Stomach (tissue), 9 donors: ENCODE results near the gene DBN1. TPM values are rescaled to one million over a fixed set of nuclear protein-coding genes. Genes with fewer than 3 reads are reported as not detected.

Source experiments
- DNase-seq, 2 donors: peaks; one replicate each; pipeline versions ENCODE4 v3.0.0 to v3.0.0-alpha.2; 2013 to 2019
- H3K27ac ChIP-seq, 5 donors: fragments of 200-600 bp in 4 of 5; sonication (generic) in 4 of 5; one replicate each; pipeline ENCODE4 v1.5.1; 2013 to 2019; ENCODE audit warnings: mild to moderate bottlenecking in 1 of 5, moderate library complexity in 1 of 5
- H3K27me3 ChIP-seq, 3 donors: fragments of 200-600 bp; sonication (generic); one replicate each; pipeline ENCODE4 v1.5.1; 2017 to 2019; ENCODE audit warnings: mixed run types in 1 of 3
- H3K36me3 ChIP-seq, 4 donors: fragments of 200-600 bp; sonication (generic); 1 replicate in 3 of 4; 2 replicates in 1 of 4; pipeline ENCODE4 v1.5.1; 2016 to 2019
- H3K4me1 ChIP-seq, 4 donors: fragments of 200-600 bp; sonication (generic); one replicate each; pipeline ENCODE4 v1.5.1; 2016 to 2019
- H3K4me3 ChIP-seq, 4 donors: fragments of 200-600 bp; sonication (generic) in 3 of 4; one replicate each; pipeline ENCODE4 v1.5.1; 2016 to 2019; ENCODE audit warnings: mild to moderate bottlenecking in 1 of 4
- H3K9me3 ChIP-seq, 4 donors: fragments of 200-600 bp; sonication (generic); one replicate each; pipeline ENCODE4 v1.5.1; 2016 to 2019
- EP300 ChIP-seq: sonication (generic); formaldehyde crosslinking; IDR thresholded peaks from one replicate; pipeline ENCODE4 v1.6.1; 2017; ENCODE audit warnings: antibody characterized with exemption
- POLR2A ChIP-seq, 4 donors: fragments of 450-650 bp; IDR thresholded peaks; one replicate each; pipeline ENCODE4 v1.6.1; 2016; ENCODE audit warnings: antibody characterized with exemption in 4 of 4, control low read depth in 2 of 4, mild to moderate bottlenecking in 1 of 4, moderate library complexity in 1 of 4
- POLR2AphosphoS5 ChIP-seq, 3 donors: sonication (generic); formaldehyde crosslinking; IDR thresholded peaks; one replicate each; pipeline ENCODE4 v1.6.1; 2016; ENCODE audit warnings: antibody characterized with exemption in 3 of 3
- WGBS, 5 donors: extraction: QIAGEN DNeasy Blood & Tissue Kit in 3 of 5; methylation state at CpG; one replicate each; pipeline versions ENCODE4 v1.1.5 to v1.1.7; 2013 to 2018; 5-methylcytosine and 5-hydroxymethylcytosine counted together
- intact Hi-C: fragments of 100-400 bp; cut with DNase I; formaldehyde crosslinking; loops from one replicate; pipeline ENCODE4 v1.15.1; 2023; ENCODE audit warnings: low total_unique reads
- polyA plus RNA-seq, 3 donors: library from polyadenylated mRNA; stranded (reverse); fragments of 200-250 nt; gene quantifications; one replicate each; pipeline ENCODE4 v1.2.3, GENCODE V29; 2013
- total RNA-seq, 5 donors: library from RNA; depleted of rRNA; stranded (reverse); fragments of >200 nt; gene quantifications; one replicate each; pipeline versions ENCODE4 v1.1.0 to v1.2.3, GENCODE V29; 2014 to 2016
- TF ChIP-seq, protein P1 (sequence below), 7 experiments: fragments of 450-650 bp in 4 of 7; fragments of 200-600 bp in 3 of 7; sonication (generic) in 3 of 7; IDR thresholded peaks; one replicate each; pipeline ENCODE4 v1.5.1; 2016 to 2019; ENCODE audit warnings: antibody characterized with exemption in 7 of 7, control low read depth in 2 of 7, mild to moderate bottlenecking in 1 of 7
- donor health status: healthy with polysubstance abuse.
- donor health status: Bipolar disorder and iron deficiency.
- donor health status: healthy.

Gene DBN1
- total and polyA plus RNA-seq, 8 donors: 14.7 to 78.1 (median 36.5) TPM

DNA sequence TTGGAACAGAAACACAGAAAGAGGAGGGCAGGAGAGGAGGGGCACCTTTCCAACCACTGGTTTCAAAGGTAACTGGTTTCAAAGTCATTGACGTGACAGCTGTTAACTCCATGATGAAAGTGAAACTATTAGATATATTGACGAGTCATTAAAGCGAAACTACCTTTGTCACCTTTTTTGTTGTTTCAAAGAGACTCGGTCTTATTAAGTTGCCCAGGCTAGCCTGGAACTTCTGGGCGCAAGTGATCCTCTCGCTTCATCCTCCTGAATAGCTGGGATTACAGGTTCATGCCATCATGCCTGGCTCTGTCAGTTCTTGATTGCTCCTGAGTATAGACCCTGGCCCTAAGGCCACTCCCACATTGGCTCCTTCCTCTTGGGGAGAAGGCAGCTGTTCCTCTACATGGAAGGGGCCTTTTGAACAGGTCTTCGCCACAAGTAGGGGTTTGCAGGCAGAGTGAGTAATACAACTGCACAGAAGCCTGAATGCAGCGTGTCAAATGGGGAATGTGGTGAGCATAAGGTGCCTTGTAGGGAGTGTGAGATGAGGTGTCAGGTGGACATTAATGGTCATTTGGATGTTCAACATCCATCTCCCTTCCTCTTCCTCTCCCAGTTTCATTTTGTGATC, 60.7 kb downstream of the DBN1 start:
- intact Hi-C loops: no loop called here
- WGBS, 5 donors: 60 to 72% (median 63%) methylated on average over 8 of the region's 8 CpGs
- Histone ChIP-seq H3K9me3 (no peaks in the 10 kb centered on the region), H3K4me1 (peaks cover 0 to 6% (median 0%) of the 10 kb centered on the region in 4 donors), H3K36me3 (no peaks in the 10 kb centered on the region), H3K4me3 (no peak overlapping the region), H3K27ac (peak overlapping the region in 1 of 5 donors; percentile 60), H3K27me3 (no peaks in the 10 kb centered on the region)
- TF ChIP-seq, protein P1, sequence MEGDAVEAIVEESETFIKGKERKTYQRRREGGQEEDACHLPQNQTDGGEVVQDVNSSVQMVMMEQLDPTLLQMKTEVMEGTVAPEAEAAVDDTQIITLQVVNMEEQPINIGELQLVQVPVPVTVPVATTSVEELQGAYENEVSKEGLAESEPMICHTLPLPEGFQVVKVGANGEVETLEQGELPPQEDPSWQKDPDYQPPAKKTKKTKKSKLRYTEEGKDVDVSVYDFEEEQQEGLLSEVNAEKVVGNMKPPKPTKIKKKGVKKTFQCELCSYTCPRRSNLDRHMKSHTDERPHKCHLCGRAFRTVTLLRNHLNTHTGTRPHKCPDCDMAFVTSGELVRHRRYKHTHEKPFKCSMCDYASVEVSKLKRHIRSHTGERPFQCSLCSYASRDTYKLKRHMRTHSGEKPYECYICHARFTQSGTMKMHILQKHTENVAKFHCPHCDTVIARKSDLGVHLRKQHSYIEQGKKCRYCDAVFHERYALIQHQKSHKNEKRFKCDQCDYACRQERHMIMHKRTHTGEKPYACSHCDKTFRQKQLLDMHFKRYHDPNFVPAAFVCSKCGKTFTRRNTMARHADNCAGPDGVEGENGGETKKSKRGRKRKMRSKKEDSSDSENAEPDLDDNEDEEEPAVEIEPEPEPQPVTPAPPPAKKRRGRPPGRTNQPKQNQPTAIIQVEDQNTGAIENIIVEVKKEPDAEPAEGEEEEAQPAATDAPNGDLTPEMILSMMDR (IDR thresholded peaks at IDR 0.05): no peak
- TF ChIP-seq POLR2AphosphoS5 (IDR thresholded peaks at IDR 0.05) (no peak), POLR2A (IDR thresholded peaks at IDR 0.05) (no peak)
- no peak for DNase-seq

DNA sequence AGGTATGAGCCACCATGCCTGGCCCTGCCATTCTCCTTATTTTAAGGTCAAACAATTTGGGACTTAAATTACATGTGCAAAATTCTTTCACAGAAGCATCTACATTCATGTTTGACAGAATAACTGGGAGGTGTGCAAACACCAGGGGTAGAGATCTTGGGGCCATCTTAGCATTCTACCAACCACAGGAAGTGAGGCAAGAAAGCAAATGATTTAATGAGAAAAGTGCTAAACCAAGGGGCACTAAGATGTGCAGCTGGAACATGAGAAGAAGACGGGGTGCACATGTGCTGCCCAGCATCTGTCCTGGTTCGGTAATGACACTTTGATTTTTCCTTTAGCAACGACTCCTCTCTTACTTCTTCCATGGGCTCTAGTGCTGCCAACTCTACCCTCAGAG, 62.9 kb downstream of the DBN1 start:
- H3K9me3 ChIP-seq: no peaks in the 10 kb centered on the region
- no peak overlapping the region for H3K4me3 ChIP-seq
- H3K27ac ChIP-seq: no peak overlapping the region
- 74 to 82% (median 79%) methylated on average over 3 of the region's 3 CpGs for WGBS, 5 donors
- no peak for DNase-seq
- no peaks in the 10 kb centered on the region for H3K36me3 ChIP-seq
- H3K4me1 ChIP-seq: peaks cover 0 to 3% (median 0%) of the 10 kb centered on the region in 4 donors
- TF ChIP-seq EP300 (no peak), POLR2AphosphoS5 (IDR thresholded peaks at IDR 0.05) (no peak), POLR2A (IDR thresholded peaks at IDR 0.05) (no peak)
- TF ChIP-seq, protein P1 (IDR thresholded peaks at IDR 0.05): no peak
- intact Hi-C loops: no loop called here
- no peaks in the 10 kb centered on the region for H3K27me3 ChIP-seq

DNA sequence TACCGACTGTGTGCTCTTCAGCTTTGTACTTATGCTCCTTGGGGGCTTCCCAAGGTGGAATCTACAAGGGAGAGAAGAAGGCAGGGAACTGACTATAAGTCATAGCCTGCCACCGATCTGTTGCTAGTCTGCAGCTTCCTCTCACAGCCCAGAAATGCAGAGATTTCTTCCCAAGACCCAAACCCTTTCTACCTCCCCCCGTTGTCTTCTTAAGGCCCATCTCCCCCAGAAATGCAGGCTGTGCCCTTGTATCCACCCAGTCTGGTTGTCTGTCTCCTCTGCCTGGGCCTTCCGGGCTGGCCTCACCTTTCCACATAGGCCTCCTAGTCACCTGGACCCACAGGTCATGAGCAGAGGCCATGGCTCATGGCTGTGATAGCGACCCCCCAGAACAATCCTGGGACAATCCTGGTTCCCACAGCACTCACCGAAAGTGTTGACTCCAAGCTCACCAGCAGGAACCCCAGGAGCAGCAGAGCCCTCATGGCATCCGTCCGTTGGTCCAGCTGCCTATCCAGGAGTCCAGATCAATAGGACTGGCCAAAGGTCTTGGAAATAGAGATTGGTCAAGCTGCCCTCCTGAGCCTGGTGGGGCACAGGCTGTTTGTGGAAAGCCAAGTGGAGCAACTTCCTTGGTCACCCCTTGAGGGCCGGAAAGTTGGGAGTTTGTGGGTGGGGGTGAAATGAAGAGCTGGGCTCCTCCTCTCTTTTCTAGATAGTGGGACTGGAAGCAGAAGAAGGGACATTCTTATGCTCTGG, 64.2 kb downstream of the DBN1 start, which contains the start of gene F12:
Gene F12 (minus strand): TSS at position 522 of the 759 bp plus-strand sequence. CDS start 37 bp downstream, at position 485.
- 87 to 92% (median 90%) methylated on average over 9 of the region's 9 CpGs for WGBS, 5 donors
- intact Hi-C loops: no loop called here
- H3K4me3 ChIP-seq: no peak within 1 kb of the TSS

More for the DNA sequence above, 64.2 kb downstream of the DBN1 start, which contains the start of gene F12:
- no peak for DNase-seq
- Histone ChIP-seq H3K36me3 (no peaks in the 10 kb centered on the region), H3K27ac (no peak within 1 kb of the TSS), H3K4me1 (peaks cover under 1 to 16% (median 9%) of the 10 kb centered on the region in 4 donors), H3K27me3 (peaks cover 0 to 9% (median 0%) of the 10 kb centered on the region in 3 donors), H3K9me3 (no peaks in the 10 kb centered on the region)
- TF ChIP-seq EP300 (no peak), POLR2AphosphoS5 (IDR thresholded peaks at IDR 0.05) (no peak), POLR2A (IDR thresholded peaks at IDR 0.05) (no peak)
- TF ChIP-seq, protein P1 (IDR thresholded peaks at IDR 0.05): no peak

Other genes starting within 250 kb of the DBN1 start
- 10 to 100 TPM in 4 of 5 donors, 1 to 10 TPM in 1; 1.8 to 87.2 (median 12.3) TPM for gene RAB24, start 169.9 kb downstream of the DBN1 start, total RNA-seq
- gene RAB24, start 169.9 kb downstream of the DBN1 start, polyA plus RNA-seq: 10 to 100 TPM; 31.5 to 65.3 (median 33.7) TPM
- 100 to 1,000 TPM in 3 of 5 donors, 10 to 100 TPM in 2; 82.4 to 201 (median 127) TPM for gene PRELID1, start 169.8 kb downstream of the DBN1 start, total RNA-seq
- gene PRELID1, start 169.8 kb downstream of the DBN1 start, polyA plus RNA-seq: 100 to 1,000 TPM; 140 to 177 (median 171) TPM
- 10 to 100 TPM in 4 of 5 donors, 1 to 10 TPM in 1; 6.8 to 86.9 (median 25.0) TPM for gene MXD3, start 161.7 kb downstream of the DBN1 start, total RNA-seq
- gene MXD3, start 161.7 kb downstream of the DBN1 start, polyA plus RNA-seq: 10 to 100 TPM in 2 of 3 donors, 1 to 10 TPM in 1; 7.6 to 17.8 (median 15.0) TPM
- gene LMAN2, start 122.0 kb downstream of the DBN1 start, total RNA-seq: 100 to 1,000 TPM in 3 of 5 donors, 10 to 100 TPM in 2; 73.5 to 621 (median 187) TPM
- gene LMAN2, start 122.0 kb downstream of the DBN1 start, polyA plus RNA-seq: 100 to 1,000 TPM in 1 of 3 donors, 10 to 100 TPM in 2; 92.9 to 135 (median 98.0) TPM
- 100 to 1,000 TPM in 1 of 5 donors, 10 to 100 TPM in 1, 1 to 10 TPM in 2, not detected in 1; 4.2 to 100 (median 12.5) TPM for gene RGS14, start 115.7 kb downstream of the DBN1 start, total RNA-seq
- gene RGS14, start 115.7 kb downstream of the DBN1 start, polyA plus RNA-seq: 10 to 100 TPM; 19.0 to 34.3 (median 26.9) TPM
- gene SLC34A1, start 89.2 kb downstream of the DBN1 start, total RNA-seq: not detected
- gene SLC34A1, start 89.2 kb downstream of the DBN1 start, polyA plus RNA-seq: under 1 TPM in 1 of 3 donors, not detected in 2; 0.10 TPM
- not detected for gene PFN3, start 73.0 kb downstream of the DBN1 start, total RNA-seq
- gene PFN3, start 73.0 kb downstream of the DBN1 start, polyA plus RNA-seq: not detected
- gene F12, start 64.1 kb downstream of the DBN1 start, total RNA-seq: 10 to 100 TPM in 2 of 5 donors, not detected in 3; 52.4 to 68.3 TPM
- 10 to 100 TPM in 1 of 3 donors, under 1 TPM in 1, not detected in 1; 0.50 to 13.6 TPM for gene F12, start 64.1 kb downstream of the DBN1 start, polyA plus RNA-seq
- 10 to 100 TPM in 4 of 5 donors, 1 to 10 TPM in 1; 1.8 to 91.2 (median 19.1) TPM for gene GRK6, start 47.0 kb downstream of the DBN1 start, total RNA-seq
- 10 to 100 TPM; 14.6 to 20.2 (median 16.2) TPM for gene GRK6, start 47.0 kb downstream of the DBN1 start, polyA plus RNA-seq
- under 1 TPM in 1 of 5 donors, not detected in 4; 0.73 TPM for gene PRR7, start 26.8 kb downstream of the DBN1 start, total RNA-seq
- 1 to 10 TPM in 2 of 3 donors, under 1 TPM in 1; 0.61 to 3.7 (median 1.5) TPM for gene PRR7, start 26.8 kb downstream of the DBN1 start, polyA plus RNA-seq
- 100 to 1,000 TPM in 2 of 5 donors, 10 to 100 TPM in 3; 14.6 to 126 (median 97.0) TPM for gene PDLIM7, start 24.0 kb upstream of the DBN1 start, total RNA-seq
- 100 to 1,000 TPM in 1 of 3 donors, 10 to 100 TPM in 2; 43.5 to 142 (median 76.6) TPM for gene PDLIM7, start 24.0 kb upstream of the DBN1 start, polyA plus RNA-seq
- gene DOK3, start 36.2 kb upstream of the DBN1 start, total RNA-seq: 10 to 100 TPM in 1 of 5 donors, 1 to 10 TPM in 2, under 1 TPM in 1, not detected in 1; 0.43 to 31.2 (median 3.9) TPM
- gene DOK3, start 36.2 kb upstream of the DBN1 start, polyA plus RNA-seq: 1 to 10 TPM; 2.4 to 6.0 (median 4.9) TPM
- gene DDX41, start 43.3 kb upstream of the DBN1 start, total RNA-seq: 100 to 1,000 TPM in 3 of 5 donors, 10 to 100 TPM in 2; 54.9 to 263 (median 128) TPM
- 10 to 100 TPM; 65.3 to 72.9 (median 71.0) TPM for gene DDX41, start 43.3 kb upstream of the DBN1 start, polyA plus RNA-seq
- 100 to 1,000 TPM in 3 of 5 donors, 10 to 100 TPM in 2; 40.4 to 316 (median 143) TPM for gene FAM193B, start 80.9 kb upstream of the DBN1 start, total RNA-seq
- 100 to 1,000 TPM; 106 to 140 (median 136) TPM for gene FAM193B, start 80.9 kb upstream of the DBN1 start, polyA plus RNA-seq
- gene TMED9, start 118.6 kb upstream of the DBN1 start, total RNA-seq: 100 to 1,000 TPM in 1 of 5 donors, 10 to 100 TPM in 3, 1 to 10 TPM in 1; 9.3 to 107 (median 85.3) TPM
- 100 to 1,000 TPM in 1 of 3 donors, 10 to 100 TPM in 2; 39.9 to 115 (median 99.8) TPM for gene TMED9, start 118.6 kb upstream of the DBN1 start, polyA plus RNA-seq
- 10 to 100 TPM in 3 of 5 donors, 1 to 10 TPM in 2; 3.5 to 29.0 (median 11.6) TPM for gene B4GALT7, start 126.5 kb upstream of the DBN1 start, total RNA-seq
- 10 to 100 TPM; 14.2 to 23.3 (median 22.6) TPM for gene B4GALT7, start 126.5 kb upstream of the DBN1 start, polyA plus RNA-seq